ENCODE results near the gene TMEM184B. TPM values are rescaled to one million over a fixed set of nuclear protein-coding genes. Genes with fewer than 3 reads are reported as not detected.

TMEM184B gene
- total and polyA plus RNA-seq, 10 of the 15 experiments (the other 5 are each of a cell fraction or from before 2014, with no cell fraction given): 0.56 to 22.4 (median 7.9) TPM

GRCh38 chr22:38266120-38266519, 6.7 kb downstream of the TMEM184B start (continued):
- TF ChIP-seq, protein P1, sequence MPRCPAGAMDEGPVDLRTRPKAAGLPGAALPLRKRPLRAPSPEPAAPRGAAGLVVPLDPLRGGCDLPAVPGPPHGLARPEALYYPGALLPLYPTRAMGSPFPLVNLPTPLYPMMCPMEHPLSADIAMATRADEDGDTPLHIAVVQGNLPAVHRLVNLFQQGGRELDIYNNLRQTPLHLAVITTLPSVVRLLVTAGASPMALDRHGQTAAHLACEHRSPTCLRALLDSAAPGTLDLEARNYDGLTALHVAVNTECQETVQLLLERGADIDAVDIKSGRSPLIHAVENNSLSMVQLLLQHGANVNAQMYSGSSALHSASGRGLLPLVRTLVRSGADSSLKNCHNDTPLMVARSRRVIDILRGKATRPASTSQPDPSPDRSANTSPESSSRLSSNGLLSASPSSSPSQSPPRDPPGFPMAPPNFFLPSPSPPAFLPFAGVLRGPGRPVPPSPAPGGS (IDR thresholded peaks at IDR 0.05; ENCODE audit: borderline replicate concordance, insufficient read depth, low read depth, low read length, poor library complexity, severe bottlenecking): no peak
- no peak for TF ChIP-seq RELA (IDR thresholded peaks at IDR 0.05; ENCODE audit: borderline replicate concordance, partially characterized antibody)
- no peak for TF ChIP-seq STAT3 (IDR thresholded peaks at IDR 0.05; ENCODE audit: low read depth, low read length)
- TF ChIP-seq, protein P2, sequence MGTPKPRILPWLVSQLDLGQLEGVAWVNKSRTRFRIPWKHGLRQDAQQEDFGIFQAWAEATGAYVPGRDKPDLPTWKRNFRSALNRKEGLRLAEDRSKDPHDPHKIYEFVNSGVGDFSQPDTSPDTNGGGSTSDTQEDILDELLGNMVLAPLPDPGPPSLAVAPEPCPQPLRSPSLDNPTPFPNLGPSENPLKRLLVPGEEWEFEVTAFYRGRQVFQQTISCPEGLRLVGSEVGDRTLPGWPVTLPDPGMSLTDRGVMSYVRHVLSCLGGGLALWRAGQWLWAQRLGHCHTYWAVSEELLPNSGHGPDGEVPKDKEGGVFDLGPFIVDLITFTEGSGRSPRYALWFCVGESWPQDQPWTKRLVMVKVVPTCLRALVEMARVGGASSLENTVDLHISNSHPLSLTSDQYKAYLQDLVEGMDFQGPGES (IDR thresholded peaks at IDR 0.05): no peak
- no peak for TF ChIP-seq BHLHE40 (IDR thresholded peaks at IDR 0.05; ENCODE audit: borderline replicate concordance in 1 of 2, low read depth in 2 of 2, low read length in 1 of 2)
- no peak for TF ChIP-seq SMAD5 (IDR thresholded peaks at IDR 0.05; ENCODE audit: low read depth)

DNA sequence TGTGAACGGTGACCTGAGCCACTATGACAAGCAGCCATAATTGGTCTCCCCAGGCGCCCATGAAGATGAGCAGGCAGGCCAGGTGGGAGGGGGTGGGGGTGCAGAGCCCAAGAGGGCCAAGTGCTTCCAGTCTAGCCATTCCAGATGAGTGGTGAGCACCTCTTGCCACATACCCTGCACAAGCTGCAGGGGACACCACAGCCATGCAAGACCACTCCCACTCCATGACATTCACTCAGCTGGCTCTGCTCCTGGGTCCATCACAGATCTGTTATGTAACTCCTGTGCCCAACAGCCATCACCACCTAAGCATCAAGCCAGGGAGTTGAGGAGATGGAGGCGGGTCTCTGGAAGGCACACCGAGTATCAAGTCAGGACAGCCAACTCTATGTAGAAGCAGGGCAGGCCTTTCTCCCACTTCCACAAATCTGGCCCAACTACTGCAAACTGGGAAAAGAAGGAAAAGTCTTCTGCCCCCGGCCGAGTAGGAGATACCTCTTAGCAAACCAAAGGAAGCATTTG, 8.4 kb downstream of the TMEM184B start:
- Histone ChIP-seq H3K27ac (ENCODE audit: control insufficient read depth, insufficient read depth) (no peak overlapping the region), H3K9me3 (replicated peaks; ENCODE audit: control insufficient read depth, insufficient read depth, low read length) (no peaks in the 10 kb centered on the region), H3K4me1 (ENCODE audit: control insufficient read depth, insufficient read depth, low read length) (peaks cover 31% of the 10 kb centered on the region), H3K4me3 (no peak overlapping the region), H3K9ac (ENCODE audit: control insufficient read depth, insufficient read depth, low read length) (no peak overlapping the region), H3K36me3 (ENCODE audit: control insufficient read depth in 2 of 2, insufficient read depth in 2 of 2, low read length in 1 of 2) (no peaks in the 10 kb centered on the region; a peak in 1 of 4 replicates), H3K27me3 (replicated peaks in 1 of 2; ENCODE audit: control insufficient read depth in 2 of 2, insufficient read depth in 2 of 2, low read length in 1 of 2) (no peaks in the 10 kb centered on the region), H2AFZ (ENCODE audit: control insufficient read depth, low read depth, low read length) (no peak overlapping the region), H3K4me2 (ENCODE audit: control insufficient read depth, insufficient read depth) (no peak overlapping the region), H4K20me1 (ENCODE audit: control insufficient read depth, insufficient read depth) (no peaks in the 10 kb centered on the region), H3K79me2 (ENCODE audit: control insufficient read depth, insufficient read depth, low read length) (peaks cover 5% of the 10 kb centered on the region)
- FAIRE-seq (no peak), DNase-seq (ENCODE audit: low read depth, low spot score) (no peak), ATAC-seq (no peak)
- ChIA-PET POLR2A (no interaction called here), SMC1A (ENCODE audit: uncharacterized antibody, unreplicated experiment) (no interaction called here), RAD21 (ENCODE audit: unreplicated experiment) (no interaction called here), CTCF (interaction anchor here (1.0 kb wide), 1 partner anchor 166 kb away, joined by 3 read pairs; no protein-coding TSS in a partner anchor)
- intact Hi-C loops (cut with micrococcal nuclease; ENCODE audit: unreplicated experiment) (loop anchor here (5.0 kb wide), 2 partner anchors 48 to 207 kb away; partner anchors contain the start of gene PICK1), in situ Hi-C loops (cut with MboI) (no loop called here)
- TF ChIP-seq ZNF207 (IDR thresholded peaks at IDR 0.05; ENCODE audit: borderline replicate concordance): no peak
- no peak for TF ChIP-seq SUZ12 (IDR thresholded peaks at IDR 0.05; ENCODE audit: unreplicated experiment)
- TF ChIP-seq FOXM1 (IDR thresholded peaks at IDR 0.05; ENCODE audit: low read depth, low read length): no peak
- 91% methylated on average over 6 of the region's 6 CpGs for WGBS (ENCODE audit: insufficient coverage, insufficient replicate concordance, low lambda C conversion rate, missing lambda C conversion rate)
- BruUV-seq (replicated peaks): no TSS peak

Data from GM12878 (cell line).